A549 treated with CpdA at 1 μM for 4 hours (cell line): ENCODE results near the gene DEFB116. TPM values are rescaled to one million over a fixed set of nuclear protein-coding genes. Genes with fewer than 3 reads are reported as not detected.

Experiments
- total RNA-seq: library from RNA; stranded (reverse); fragments of 200-300 nt; extraction: Qiagen RNA extraction; gene quantifications from 5 replicates; pipeline ENCODE4 v1.2.3, GENCODE V29; 2022; ENCODE audit warnings: low read depth

The DEFB116 gene, protein sequence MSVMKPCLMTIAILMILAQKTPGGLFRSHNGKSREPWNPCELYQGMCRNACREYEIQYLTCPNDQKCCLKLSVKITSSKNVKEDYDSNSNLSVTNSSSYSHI
- not detected in 5 replicates for total RNA-seq

DNA sequence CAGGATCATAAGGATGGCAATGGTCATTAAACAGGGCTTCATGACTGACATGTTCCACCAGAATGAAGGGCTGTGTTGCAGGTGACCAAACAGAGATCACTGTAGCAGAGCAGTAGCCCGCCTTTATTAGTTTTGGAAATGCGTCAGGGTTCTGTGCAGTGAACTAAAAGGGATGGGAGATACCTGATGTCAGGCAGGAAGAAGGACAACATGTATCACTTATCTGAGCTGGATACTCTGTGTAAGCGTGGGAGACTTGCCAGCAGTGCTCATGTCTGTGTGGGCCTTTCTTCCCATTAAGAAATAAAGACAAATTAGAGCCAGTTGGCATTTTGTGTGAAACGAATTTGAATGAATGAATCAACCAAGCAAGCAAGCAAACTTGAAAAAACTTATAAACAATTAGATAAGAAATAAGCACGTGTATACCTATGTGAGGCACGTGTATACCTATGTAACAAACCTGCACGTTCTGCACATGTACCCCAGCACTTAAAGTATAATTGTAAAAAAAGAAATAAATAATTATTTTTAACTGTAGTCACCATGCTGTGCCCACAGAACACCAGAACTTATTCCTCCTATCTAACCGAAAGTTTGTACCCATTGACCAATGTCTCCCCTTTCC, at the start of gene DEFB116:
Gene DEFB116, minus strand, starts transcription at position 51 of the 628 bp plus-strand sequence. Its CDS starts 0 bp downstream, at position 51.

DNA sequence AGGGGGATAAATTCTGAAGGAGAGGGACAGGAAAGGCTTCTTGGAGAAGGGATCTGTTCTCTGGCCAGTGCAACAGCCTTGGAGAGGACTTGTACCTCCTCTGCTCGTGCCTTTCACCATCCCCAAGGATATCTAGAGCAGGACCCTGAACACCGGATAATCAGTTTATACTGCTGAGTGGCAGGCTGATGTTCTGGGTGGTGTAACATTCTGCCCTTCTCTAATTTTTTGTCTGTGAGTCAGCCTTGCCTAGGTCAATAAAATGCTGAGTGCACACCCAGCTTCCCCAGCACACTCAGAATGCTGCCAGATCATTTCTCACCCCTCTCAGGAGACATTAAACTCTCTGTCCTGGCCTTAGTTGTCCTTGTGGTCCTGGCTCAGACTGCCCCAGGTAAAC, 51.0 kb downstream of the DEFB116 start, which contains the start of gene DEFB115:
Gene DEFB115, plus strand, starts transcription at position 301 of the 400 bp plus-strand sequence. Its CDS starts 0 bp downstream, at position 301.

Other genes starting within 250 kb of the DEFB116 start
- not detected in 5 replicates for gene DEFB115, start 50.9 kb downstream of the DEFB116 start, total RNA-seq
- gene DEFB118, start 60.0 kb upstream of the DEFB116 start, total RNA-seq = not detected in 5 replicates
- not detected in 5 replicates for gene DEFB119, start 82.0 kb upstream of the DEFB116 start, total RNA-seq
- gene DEFB121, start 97.6 kb upstream of the DEFB116 start, total RNA-seq = not detected in 5 replicates
- not detected in 5 replicates for gene DEFB123, start 132.0 kb upstream of the DEFB116 start, total RNA-seq
- not detected in 5 replicates for gene DEFB124, start 166.5 kb upstream of the DEFB116 start, total RNA-seq
- 0.09 to 0.13 TPM (median 0.10 TPM) in 3 of 5 replicates, not detected in the others for gene REM1, start 166.7 kb upstream of the DEFB116 start, total RNA-seq
- gene HM13, start 205.9 kb upstream of the DEFB116 start, total RNA-seq = 190 to 266 TPM (median 248 TPM) in 5 replicates